Retinal pigment epithelial cell (primary cell): ENCODE measurements around the gene VANGL2.

Experiments
- DNase-seq: peaks from one replicate; pipeline ENCODE4 v3.0.0-alpha.2; 2010; ENCODE audit warnings: low read depth
- H3K4me3 ChIP-seq: 2 replicates; pipeline ENCODE4 v1.5.1; 2011; ENCODE audit warnings: mild to moderate bottlenecking, low read length, control low read depth, moderate library complexity
- TF ChIP-seq, protein P1 (sequence below): conservative IDR thresholded peaks from 2 replicates; pipeline ENCODE4 v1.5.1; 2011; ENCODE audit warnings: low read depth, low read length, control low read depth, inconsistent platforms

VANGL2 gene

DNA sequence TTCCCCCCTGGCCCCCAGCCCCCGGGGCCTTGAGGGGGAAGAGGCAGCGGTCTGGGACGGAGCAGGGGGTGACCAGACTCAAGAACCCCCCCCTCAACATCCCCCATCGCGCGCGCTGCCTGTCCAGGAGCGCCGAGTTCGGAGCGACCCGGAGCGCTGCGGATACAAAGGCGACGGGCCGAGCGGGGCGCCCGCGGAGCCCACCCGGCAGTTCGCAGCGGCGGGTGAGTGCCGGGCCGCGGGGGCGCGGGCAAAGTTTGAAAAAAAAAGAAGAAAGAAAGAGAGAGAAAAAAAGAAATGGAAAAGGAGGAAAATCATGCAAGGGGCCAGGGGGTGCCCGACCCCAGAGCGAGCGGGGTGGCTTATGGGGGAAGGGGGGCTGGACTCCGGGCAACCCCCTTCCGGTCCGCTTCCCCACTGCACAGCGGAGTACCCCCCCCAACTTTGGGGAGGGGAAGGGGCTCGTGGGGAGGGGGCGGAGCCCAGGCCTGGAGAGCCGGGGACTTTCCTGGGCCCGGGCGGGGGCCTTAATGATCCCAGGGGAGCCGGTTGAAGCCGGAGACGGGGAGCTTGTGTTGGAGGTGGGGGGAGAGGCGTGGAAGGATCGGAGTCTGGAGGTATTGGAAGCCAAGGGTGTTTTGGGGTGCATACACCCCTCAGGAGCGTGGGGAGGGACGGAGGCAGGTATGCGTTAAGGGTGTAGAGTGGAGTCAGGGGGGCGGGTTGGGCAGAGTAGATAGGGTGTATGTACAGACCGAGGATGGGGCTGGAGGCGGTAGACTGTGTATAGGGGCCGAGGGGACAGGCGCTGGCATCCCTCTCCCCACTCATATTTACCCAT, 502 bp downstream of the VANGL2 start:
- DNase-seq = no peak
- TF ChIP-seq, protein P1, sequence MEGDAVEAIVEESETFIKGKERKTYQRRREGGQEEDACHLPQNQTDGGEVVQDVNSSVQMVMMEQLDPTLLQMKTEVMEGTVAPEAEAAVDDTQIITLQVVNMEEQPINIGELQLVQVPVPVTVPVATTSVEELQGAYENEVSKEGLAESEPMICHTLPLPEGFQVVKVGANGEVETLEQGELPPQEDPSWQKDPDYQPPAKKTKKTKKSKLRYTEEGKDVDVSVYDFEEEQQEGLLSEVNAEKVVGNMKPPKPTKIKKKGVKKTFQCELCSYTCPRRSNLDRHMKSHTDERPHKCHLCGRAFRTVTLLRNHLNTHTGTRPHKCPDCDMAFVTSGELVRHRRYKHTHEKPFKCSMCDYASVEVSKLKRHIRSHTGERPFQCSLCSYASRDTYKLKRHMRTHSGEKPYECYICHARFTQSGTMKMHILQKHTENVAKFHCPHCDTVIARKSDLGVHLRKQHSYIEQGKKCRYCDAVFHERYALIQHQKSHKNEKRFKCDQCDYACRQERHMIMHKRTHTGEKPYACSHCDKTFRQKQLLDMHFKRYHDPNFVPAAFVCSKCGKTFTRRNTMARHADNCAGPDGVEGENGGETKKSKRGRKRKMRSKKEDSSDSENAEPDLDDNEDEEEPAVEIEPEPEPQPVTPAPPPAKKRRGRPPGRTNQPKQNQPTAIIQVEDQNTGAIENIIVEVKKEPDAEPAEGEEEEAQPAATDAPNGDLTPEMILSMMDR = no peak
- peak overlapping the region; percentile 76 for H3K4me3 ChIP-seq

GRCh38 chr1:160401487-160401805, 1.1 kb downstream of the VANGL2 start:
- TF ChIP-seq, protein P1 = no peak
- no peak for DNase-seq
- peak overlapping the region; percentile 76 for H3K4me3 ChIP-seq

DNA sequence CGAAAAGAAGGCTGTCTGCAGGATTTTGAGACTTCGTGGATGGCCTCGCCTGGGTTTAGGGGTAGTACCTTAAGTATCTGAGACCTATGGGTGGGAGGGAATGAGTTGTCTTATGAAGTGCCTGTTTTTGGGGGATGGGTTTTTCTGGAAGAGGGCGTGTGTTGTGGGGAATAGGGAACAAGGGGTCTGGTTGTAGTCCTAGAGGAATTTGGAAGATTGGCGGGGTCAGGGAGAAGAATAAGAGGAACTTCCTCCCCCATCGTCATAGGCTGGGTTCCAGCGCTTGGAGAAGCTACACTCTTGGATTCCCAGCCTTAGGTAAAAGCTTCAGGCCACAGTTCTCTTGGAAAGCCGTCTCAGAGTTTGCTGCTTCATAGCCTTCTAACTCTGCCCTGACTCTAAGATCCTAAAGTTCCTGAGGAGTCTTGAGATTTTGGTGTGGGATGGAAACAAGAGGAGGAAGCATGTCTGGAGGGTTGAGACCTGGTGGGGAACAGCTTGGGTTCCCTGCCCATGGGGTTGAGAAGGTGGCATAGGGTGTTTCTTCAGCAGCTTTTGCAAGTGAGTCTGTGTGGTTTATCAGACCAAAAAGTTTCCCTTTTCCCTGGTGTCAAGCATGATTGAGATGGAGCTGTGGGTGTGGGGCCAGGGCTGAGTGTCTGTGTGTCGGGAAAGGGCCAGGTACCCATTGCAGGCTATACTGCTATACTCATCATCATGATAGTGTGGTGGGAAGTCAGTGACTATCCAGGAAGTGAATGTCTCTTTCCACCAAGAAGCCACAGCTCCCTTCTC, 1.8 kb downstream of the VANGL2 start:
- no peak for DNase-seq
- no peak overlapping the region for H3K4me3 ChIP-seq
- TF ChIP-seq, protein P1 = no peak

- TF ChIP-seq, protein P1 = no peak
- no peak overlapping the region for H3K4me3 ChIP-seq
- DNase-seq = no peak
These were observed 2.9 kb downstream of the VANGL2 start for GRCh38 chr1:160403244-160403643.

- TF ChIP-seq, protein P1 = no peak
- H3K4me3 ChIP-seq = no peak overlapping the region
- no peak for DNase-seq
These were observed 3.7 kb downstream of the VANGL2 start for GRCh38 chr1:160404094-160404493.

- DNase-seq = no peak
- TF ChIP-seq, protein P1 = no peak
- H3K4me3 ChIP-seq = no peak overlapping the region
These were observed 5.0 kb downstream of the VANGL2 start for GRCh38 chr1:160405331-160405877.
